OCI-LY7 (cell line): ENCODE results near the gene IP6K3.

Experiments
- CTCF ChIP-seq: fragments of 200-600 bp; sonication (generic); conservative IDR thresholded peaks from 2 replicates; pipeline ENCODE4 v1.5.1; 2014; ENCODE audit warnings: mild to moderate bottlenecking, antibody characterized with exemption, low read length, moderate library complexity, mixed read lengths
- EZH2phosphoT487 ChIP-seq: fragments of 200-600 bp; sonication (generic); IDR thresholded peaks from 2 replicates; pipeline ENCODE4 v1.6.1; 2018; ENCODE audit warnings: low read depth, borderline replicate concordance, mild to moderate bottlenecking, mixed run types, antibody characterized with exemption, low read length, moderate library complexity, mixed read lengths

- TF ChIP-seq CTCF (no peak), EZH2phosphoT487 (no peak)
These were observed 1.7 kb downstream of the IP6K3 start for GRCh38 chr6:33744895-33745546.
